Caco-2 (cell line): ENCODE results near the gene TMEM266. TPM values are rescaled to one million over a fixed set of nuclear protein-coding genes. Genes with fewer than 3 reads are reported as not detected.
A peak's percentile ranks its signal among the peaks of the same experiment; 100 is the strongest.

Experiments
- BruUV-seq: library from RNA; stranded (reverse); fragments of 400-500 nt; replicated peaks from 2 replicates; lab custom pipeline; 2021; lab: Mats Ljungman, UMichigan
- CTCF ChIA-PET: fragments of 300-600 bp; sonication (Branson Sonifier 250); formaldehyde crosslinking; loops from one replicate; lab custom pipeline; 2022; ENCODE audit warnings: antibody characterized with exemption; lab: Charles Lee
- POLR2A ChIA-PET: fragments of 300-600 bp; sonication (Branson Sonifier 250); formaldehyde crosslinking; loops from one replicate; lab custom pipeline; 2022; ENCODE audit warnings: antibody characterized with exemption; lab: Charles Lee
- DNase-seq, 2 experiments: peaks; one replicate each; pipeline versions ENCODE4 v3.0.0 to v3.0.0-alpha.2; 2020 to 2022
- H3K27me3 ChIP-seq: replicated peaks from 2 replicates; pipeline ENCODE4 v1.6.0; 2011; ENCODE audit warnings: low read length; ENCODE audit not compliant: control insufficient read depth, insufficient read depth
- H3K36me3 ChIP-seq: 2 replicates; pipeline ENCODE4 v1.5.1; 2011; ENCODE audit warnings: low read length; ENCODE audit not compliant: control insufficient read depth, insufficient read depth
- H3K4me1 ChIP-seq: fragments of 250-450 bp; sonication (Bioruptor Pico); 2 replicates; pipeline ENCODE4 v1.5.1; 2020; ENCODE audit warnings: mild to moderate bottlenecking
- H3K4me3 ChIP-seq: 2 replicates; pipeline ENCODE4 v1.5.1; 2011; ENCODE audit warnings: low read depth, mild to moderate bottlenecking, control low read depth, low read length
- H3K9me3 ChIP-seq: fragments of 250-450 bp; sonication (Bioruptor Pico); 2 replicates; pipeline ENCODE4 v1.5.1; 2020; ENCODE audit warnings: mild to moderate bottlenecking, moderate library complexity
- H3K27ac Mint-ChIP-seq: one replicate; pipeline ENCODE4 v1.8.0; 2022; ENCODE audit warnings: mixed read lengths; ENCODE audit not compliant: unreplicated experiment
- H3K27me3 Mint-ChIP-seq: one replicate; pipeline ENCODE4 v1.8.0; 2022; ENCODE audit warnings: mixed read lengths; ENCODE audit not compliant: insufficient read depth, unreplicated experiment
- H3K36me3 Mint-ChIP-seq: one replicate; pipeline ENCODE4 v1.8.0; 2022; ENCODE audit warnings: mild to moderate bottlenecking, mixed read lengths; ENCODE audit not compliant: insufficient read depth, unreplicated experiment
- H3K4me1 Mint-ChIP-seq: one replicate; pipeline ENCODE4 v1.8.0; 2022; ENCODE audit warnings: low read depth, mixed read lengths; ENCODE audit not compliant: unreplicated experiment
- H3K4me3 Mint-ChIP-seq: one replicate; pipeline ENCODE4 v1.8.0; 2022; ENCODE audit warnings: mild to moderate bottlenecking, moderate library complexity, mixed read lengths; ENCODE audit not compliant: unreplicated experiment
- H3K9me3 Mint-ChIP-seq: one replicate; pipeline ENCODE4 v1.8.0; 2022; ENCODE audit warnings: mixed read lengths; ENCODE audit not compliant: unreplicated experiment
- CTCF ChIP-seq, 2 experiments: fragments of 200-600 bp in 1 of 2; IDR thresholded peaks; 1 replicate in 1 of 2; 2 replicates in 1 of 2; pipeline versions ENCODE4 v1.5.1 to v1.8.0; 2011 to 2022; ENCODE audit warnings: antibody characterized with exemption in 1 of 2, control low read depth in 1 of 2, inconsistent platforms in 1 of 2, low read depth in 1 of 2, low read length in 1 of 2, mild to moderate bottlenecking in 1 of 2, moderate library complexity in 1 of 2; ENCODE audit not compliant: insufficient read depth in 1 of 2, severe bottlenecking in 1 of 2, unreplicated experiment in 1 of 2
- intact Hi-C: fragments of 100-400 bp; cut with micrococcal nuclease; formaldehyde crosslinking; loops from one replicate; pipeline ENCODE4 v1.10.0; 2022; ENCODE audit not compliant: unreplicated experiment
- total RNA-seq: library from RNA; stranded (reverse); gene quantifications from 2 replicates; pipeline ENCODE4 v1.2.3, GENCODE V29; 2022

The TMEM266 gene
- total RNA-seq, 1 experiment from 2014 or later, result 0.27 TPM

GRCh38 chr15:76169018-76169417 is 109.2 kb downstream of the TMEM266 start:
- Histone ChIP-seq H3K9me3 (no peaks in the 10 kb centered on the region), H3K27me3 (no peaks in the 10 kb centered on the region), H3K36me3 (no peaks in the 10 kb centered on the region), H3K4me3 (no peak overlapping the region), H3K4me1 (no peaks in the 10 kb centered on the region)
- peak in 1 of 2 experiments; percentile 17 for DNase-seq
- BruUV-seq, result no TSS peak
- no peak overlapping the region for H3K27ac Mint-ChIP-seq
- no peaks in the 10 kb centered on the region for H3K4me1 Mint-ChIP-seq
- no peaks in the 10 kb centered on the region for H3K27me3 Mint-ChIP-seq
- no peak for TF ChIP-seq CTCF (IDR thresholded peaks at IDR 0.05; ENCODE audit: insufficient read depth in 1 of 2, low read depth in 1 of 2, low read length in 1 of 2, severe bottlenecking in 1 of 2, unreplicated experiment in 1 of 2)
- no peak overlapping the region for H3K4me3 Mint-ChIP-seq
- intact Hi-C loops, result no loop called here
- POLR2A ChIA-PET, result no interaction called here
- no peaks in the 10 kb centered on the region for H3K36me3 Mint-ChIP-seq
- no peaks in the 10 kb centered on the region for H3K9me3 Mint-ChIP-seq
- CTCF ChIA-PET, result interaction anchor here (1.2 kb wide), 1 partner anchor 21 kb away, joined by 3 read pairs; no protein-coding TSS in a partner anchor

GRCh38 chr15:76169911-76170800 is 110.4 kb downstream of the TMEM266 start:
- intact Hi-C loops, result no loop called here
- no peak overlapping the region for H3K4me3 Mint-ChIP-seq
- H3K4me1 Mint-ChIP-seq, result no peaks in the 10 kb centered on the region
- CTCF ChIA-PET, result interaction anchor here (0.7 to 1.2 kb wide), 2 partner anchors 19 to 22 kb away, joined by 3 read pairs; no protein-coding TSS in a partner anchor
- H3K9me3 Mint-ChIP-seq, result no peaks in the 10 kb centered on the region
- no peaks in the 10 kb centered on the region for H3K27me3 Mint-ChIP-seq
- Histone ChIP-seq H3K27me3 (no peaks in the 10 kb centered on the region), H3K36me3 (no peaks in the 10 kb centered on the region), H3K9me3 (no peaks in the 10 kb centered on the region), H3K4me3 (no peak overlapping the region), H3K4me1 (no peaks in the 10 kb centered on the region)
- no peaks in the 10 kb centered on the region for H3K36me3 Mint-ChIP-seq
- no peak for DNase-seq
- POLR2A ChIA-PET, result no interaction called here
- no peak overlapping the region for H3K27ac Mint-ChIP-seq
- BruUV-seq, result no TSS peak
- no peak for TF ChIP-seq CTCF (IDR thresholded peaks at IDR 0.05; ENCODE audit: insufficient read depth in 1 of 2, low read depth in 1 of 2, low read length in 1 of 2, severe bottlenecking in 1 of 2, unreplicated experiment in 1 of 2)

- H3K9me3 Mint-ChIP-seq, result no peaks in the 10 kb centered on the region
- no peak overlapping the region for H3K4me3 Mint-ChIP-seq
- H3K27ac Mint-ChIP-seq, result no peak overlapping the region
- intact Hi-C loops, result no loop called here
- ChIA-PET POLR2A (no interaction called here), CTCF (no interaction called here)
- H3K36me3 Mint-ChIP-seq, result no peaks in the 10 kb centered on the region
- no peaks in the 10 kb centered on the region for H3K27me3 Mint-ChIP-seq
- TF ChIP-seq CTCF (IDR thresholded peaks at IDR 0.05; ENCODE audit: insufficient read depth in 1 of 2, low read depth in 1 of 2, low read length in 1 of 2, severe bottlenecking in 1 of 2, unreplicated experiment in 1 of 2), result no peak
- no TSS peak for BruUV-seq
- Histone ChIP-seq H3K27me3 (no peaks in the 10 kb centered on the region), H3K36me3 (no peaks in the 10 kb centered on the region), H3K4me3 (no peak overlapping the region), H3K9me3 (no peaks in the 10 kb centered on the region), H3K4me1 (no peaks in the 10 kb centered on the region)
- no peak for DNase-seq
- no peaks in the 10 kb centered on the region for H3K4me1 Mint-ChIP-seq
Observed at GRCh38 chr15:76172782-76173181, 113.0 kb downstream of the TMEM266 start.
